ENCODE results near the gene ZMYM2. TPM values are rescaled to one million over a fixed set of nuclear protein-coding genes. Genes with fewer than 3 reads are reported as not detected.
A peak's percentile ranks its signal among the peaks of the same experiment; 100 is the strongest.

ZMYM2 gene
- total and polyA plus RNA-seq, 2 of the 13 experiments (the other 11 are each of a cell fraction or from before 2014, with no cell fraction given): 22.4 to 40.8 TPM

GRCh38 chr13:20127562-20128458, 169.3 kb downstream of the ZMYM2 start (continued):
- no peak for TF ChIP-seq ZHX2 (IDR thresholded peaks at IDR 0.05; ENCODE audit: low read depth)
- no peak for TF ChIP-seq ZHX2 (CRISPR knock-in tag; IDR thresholded peaks at IDR 0.05; ENCODE audit: borderline replicate concordance)
- TF ChIP-seq SPEN (CRISPR knock-in tag; IDR thresholded peaks at IDR 0.05; ENCODE audit: low read depth): peak; percentile 60
- TF ChIP-seq ZNF160 (CRISPR knock-in tag; IDR thresholded peaks at IDR 0.05): peak; percentile 73; the same call in 1 of the 2 replicates
- no peak for TF ChIP-seq NFYB (CRISPR knock-in tag; IDR thresholded peaks at IDR 0.05)
- TF ChIP-seq ZNF639 (CRISPR knock-in tag; conservative IDR thresholded peaks at IDR 0.05): no peak
- TF ChIP-seq BHLHE40 (IDR thresholded peaks at IDR 0.05; ENCODE audit: low read length): no peak
- peak; percentile 12; the same call in 1 of the 2 replicates for TF ChIP-seq ZNF790 (CRISPR knock-in tag; IDR thresholded peaks at IDR 0.05; ENCODE audit: borderline replicate concordance)
- TF ChIP-seq NFIB (CRISPR knock-in tag; IDR thresholded peaks at IDR 0.05; ENCODE audit: borderline replicate concordance): no peak
- TF ChIP-seq ZNF333 (CRISPR knock-in tag; IDR thresholded peaks at IDR 0.05; ENCODE audit: borderline replicate concordance): peak; percentile 80; the same call in 1 of the 2 replicates
- TF ChIP-seq HOXA3 (CRISPR knock-in tag; IDR thresholded peaks at IDR 0.05): peak; percentile 81
- peak; percentile 49; the same call in 1 of the 2 replicates for TF ChIP-seq ZNF619 (CRISPR knock-in tag; IDR thresholded peaks at IDR 0.05)
- 0 out of 2 replicates have a peak, but pooled peaks have one; percentile 17 for TF ChIP-seq ZNF782 (CRISPR knock-in tag; IDR thresholded peaks at IDR 0.05; ENCODE audit: borderline replicate concordance)
- TF ChIP-seq KLF13 (CRISPR knock-in tag; IDR thresholded peaks at IDR 0.05): no peak
- TF ChIP-seq, protein P1, sequence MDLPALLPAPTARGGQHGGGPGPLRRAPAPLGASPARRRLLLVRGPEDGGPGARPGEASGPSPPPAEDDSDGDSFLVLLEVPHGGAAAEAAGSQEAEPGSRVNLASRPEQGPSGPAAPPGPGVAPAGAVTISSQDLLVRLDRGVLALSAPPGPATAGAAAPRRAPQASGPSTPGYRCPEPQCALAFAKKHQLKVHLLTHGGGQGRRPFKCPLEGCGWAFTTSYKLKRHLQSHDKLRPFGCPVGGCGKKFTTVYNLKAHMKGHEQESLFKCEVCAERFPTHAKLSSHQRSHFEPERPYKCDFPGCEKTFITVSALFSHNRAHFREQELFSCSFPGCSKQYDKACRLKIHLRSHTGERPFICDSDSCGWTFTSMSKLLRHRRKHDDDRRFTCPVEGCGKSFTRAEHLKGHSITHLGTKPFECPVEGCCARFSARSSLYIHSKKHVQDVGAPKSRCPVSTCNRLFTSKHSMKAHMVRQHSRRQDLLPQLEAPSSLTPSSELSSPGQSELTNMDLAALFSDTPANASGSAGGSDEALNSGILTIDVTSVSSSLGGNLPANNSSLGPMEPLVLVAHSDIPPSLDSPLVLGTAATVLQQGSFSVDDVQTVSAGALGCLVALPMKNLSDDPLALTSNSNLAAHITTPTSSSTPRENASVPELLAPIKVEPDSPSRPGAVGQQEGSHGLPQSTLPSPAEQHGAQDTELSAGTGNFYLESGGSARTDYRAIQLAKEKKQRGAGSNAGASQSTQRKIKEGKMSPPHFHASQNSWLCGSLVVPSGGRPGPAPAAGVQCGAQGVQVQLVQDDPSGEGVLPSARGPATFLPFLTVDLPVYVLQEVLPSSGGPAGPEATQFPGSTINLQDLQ (CRISPR knock-in tag; IDR thresholded peaks at IDR 0.05): peak; percentile 44; the same call in 1 of the 2 replicates
- TF ChIP-seq REL (CRISPR knock-in tag; conservative IDR thresholded peaks at IDR 0.05): no peak
- TF ChIP-seq MXI1 (IDR thresholded peaks at IDR 0.05; ENCODE audit: borderline replicate concordance, low read depth, low read length): no peak
- TF ChIP-seq, protein P2, sequence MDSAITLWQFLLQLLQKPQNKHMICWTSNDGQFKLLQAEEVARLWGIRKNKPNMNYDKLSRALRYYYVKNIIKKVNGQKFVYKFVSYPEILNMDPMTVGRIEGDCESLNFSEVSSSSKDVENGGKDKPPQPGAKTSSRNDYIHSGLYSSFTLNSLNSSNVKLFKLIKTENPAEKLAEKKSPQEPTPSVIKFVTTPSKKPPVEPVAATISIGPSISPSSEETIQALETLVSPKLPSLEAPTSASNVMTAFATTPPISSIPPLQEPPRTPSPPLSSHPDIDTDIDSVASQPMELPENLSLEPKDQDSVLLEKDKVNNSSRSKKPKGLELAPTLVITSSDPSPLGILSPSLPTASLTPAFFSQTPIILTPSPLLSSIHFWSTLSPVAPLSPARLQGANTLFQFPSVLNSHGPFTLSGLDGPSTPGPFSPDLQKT (CRISPR knock-in tag; IDR thresholded peaks at IDR 0.05; ENCODE audit: borderline replicate concordance): no peak
